GM19438 (cell line): ENCODE results near the gene TCEA3.

ENCODE experiments used
- ATAC-seq: cut with Tn5 transposase; IDR thresholded peaks from one replicate; pipeline ENCODE4 v1.9.1; 2021; ENCODE audit warnings: low read depth; ENCODE audit not compliant: unreplicated experiment

TCEA3 gene

GRCh38 chr1:23422241-23422877 is 2.2 kb downstream of the TCEA3 start:
- no peak for ATAC-seq

- ATAC-seq = no peak
These were observed 2.8 kb downstream of the TCEA3 start for GRCh38 chr1:23421753-23422240.

- ATAC-seq = no peak
These were observed 3.2 kb downstream of the TCEA3 start for GRCh38 chr1:23421343-23421742.

- ATAC-seq = no peak
These were observed 3.8 kb downstream of the TCEA3 start for GRCh38 chr1:23420778-23421177.

- no peak for ATAC-seq
These were observed 5.4 kb downstream of the TCEA3 start for GRCh38 chr1:23419180-23419579.

- ATAC-seq = no peak
These were observed 7.0 kb downstream of the TCEA3 start for GRCh38 chr1:23417570-23417969.

GRCh38 chr1:23416964-23417363 is 7.6 kb downstream of the TCEA3 start:
- ATAC-seq = no peak

GRCh38 chr1:23408797-23409290 is 15.7 kb downstream of the TCEA3 start:
- ATAC-seq = no peak

- no peak for ATAC-seq
These were observed 17.4 kb downstream of the TCEA3 start for GRCh38 chr1:23407016-23407630.

- ATAC-seq = no peak
These were observed 18.6 kb downstream of the TCEA3 start for GRCh38 chr1:23405946-23406345.

GRCh38 chr1:23403735-23404486 is 20.6 kb downstream of the TCEA3 start:
- no peak for ATAC-seq

- ATAC-seq = no peak
These were observed 21.2 kb downstream of the TCEA3 start for GRCh38 chr1:23403355-23403734.

- ATAC-seq = no peak
These were observed 21.6 kb downstream of the TCEA3 start for GRCh38 chr1:23403038-23403336.

GRCh38 chr1:23402286-23403037 is 22.1 kb downstream of the TCEA3 start:
- no peak for ATAC-seq

GRCh38 chr1:23401313-23401712 is 23.2 kb downstream of the TCEA3 start:
- no peak for ATAC-seq

GRCh38 chr1:23400324-23401114 is 24.0 kb downstream of the TCEA3 start:
- ATAC-seq = no peak

- ATAC-seq = no peak
These were observed 25.3 kb downstream of the TCEA3 start for GRCh38 chr1:23399229-23399628.

GRCh38 chr1:23397908-23398307 is 26.6 kb downstream of the TCEA3 start:
- no peak for ATAC-seq

- no peak for ATAC-seq
These were observed 28.2 kb downstream of the TCEA3 start for GRCh38 chr1:23396380-23396779.

- ATAC-seq = no peak
These were observed 28.7 kb downstream of the TCEA3 start for GRCh38 chr1:23395849-23396248.
